ENCODE measurements around the gene NPAS2. TPM values are rescaled to one million over a fixed set of nuclear protein-coding genes. Genes with fewer than 3 reads are reported as not detected.

Gene NPAS2
- total RNA-seq, 1 donor from 2014 or later, result 72.6 TPM

- no peak for DNase-seq (ENCODE audit: low spot score in 2 of 2)
- no peaks in the 10 kb centered on the region for H3K9me3 ChIP-seq
- peak overlapping the region; percentile 95 to 96 for H3K27ac ChIP-seq
- no peaks in the 10 kb centered on the region for H3K36me3 ChIP-seq
- intact Hi-C loops (cut with DNase I), result loop anchor here (1.0 to 5.0 kb wide), 5 partner anchors 65 to 334 kb away; partner anchors contain the start of gene TBC1D8
- peaks cover 3 to 16% of the 10 kb centered on the region in 2 donors for H3K4me1 ChIP-seq
- H3K4me3 ChIP-seq, result peak overlapping the region; percentile 91 to 95
- no peaks in the 10 kb centered on the region for H3K27me3 ChIP-seq
- TF ChIP-seq, protein P1, sequence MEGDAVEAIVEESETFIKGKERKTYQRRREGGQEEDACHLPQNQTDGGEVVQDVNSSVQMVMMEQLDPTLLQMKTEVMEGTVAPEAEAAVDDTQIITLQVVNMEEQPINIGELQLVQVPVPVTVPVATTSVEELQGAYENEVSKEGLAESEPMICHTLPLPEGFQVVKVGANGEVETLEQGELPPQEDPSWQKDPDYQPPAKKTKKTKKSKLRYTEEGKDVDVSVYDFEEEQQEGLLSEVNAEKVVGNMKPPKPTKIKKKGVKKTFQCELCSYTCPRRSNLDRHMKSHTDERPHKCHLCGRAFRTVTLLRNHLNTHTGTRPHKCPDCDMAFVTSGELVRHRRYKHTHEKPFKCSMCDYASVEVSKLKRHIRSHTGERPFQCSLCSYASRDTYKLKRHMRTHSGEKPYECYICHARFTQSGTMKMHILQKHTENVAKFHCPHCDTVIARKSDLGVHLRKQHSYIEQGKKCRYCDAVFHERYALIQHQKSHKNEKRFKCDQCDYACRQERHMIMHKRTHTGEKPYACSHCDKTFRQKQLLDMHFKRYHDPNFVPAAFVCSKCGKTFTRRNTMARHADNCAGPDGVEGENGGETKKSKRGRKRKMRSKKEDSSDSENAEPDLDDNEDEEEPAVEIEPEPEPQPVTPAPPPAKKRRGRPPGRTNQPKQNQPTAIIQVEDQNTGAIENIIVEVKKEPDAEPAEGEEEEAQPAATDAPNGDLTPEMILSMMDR (IDR thresholded peaks at IDR 0.05), result no peak
Observed at GRCh38 chr2:100818003-100818605, 1.8 kb upstream of the NPAS2 start.

GRCh38 chr2:100818606-100819369 is 1.2 kb upstream of the NPAS2 start:
- peak overlapping the region; percentile 95 to 96 for H3K27ac ChIP-seq
- H3K36me3 ChIP-seq, result no peaks in the 10 kb centered on the region
- no peaks in the 10 kb centered on the region for H3K27me3 ChIP-seq
- TF ChIP-seq, protein P1 (IDR thresholded peaks at IDR 0.05), result peak in 1 of 3 experiments; percentile 17
- H3K4me3 ChIP-seq, result peak overlapping the region; percentile 91 to 95
- DNase-seq (ENCODE audit: low spot score in 2 of 2), result peak; percentile 30 to 88
- H3K9me3 ChIP-seq, result no peaks in the 10 kb centered on the region
- intact Hi-C loops (cut with DNase I), result loop anchor here (1.0 to 5.0 kb wide), 5 partner anchors 66 to 334 kb away; partner anchors contain the start of gene TBC1D8
- H3K4me1 ChIP-seq, result peaks cover 1 to 11% of the 10 kb centered on the region in 2 donors

DNA sequence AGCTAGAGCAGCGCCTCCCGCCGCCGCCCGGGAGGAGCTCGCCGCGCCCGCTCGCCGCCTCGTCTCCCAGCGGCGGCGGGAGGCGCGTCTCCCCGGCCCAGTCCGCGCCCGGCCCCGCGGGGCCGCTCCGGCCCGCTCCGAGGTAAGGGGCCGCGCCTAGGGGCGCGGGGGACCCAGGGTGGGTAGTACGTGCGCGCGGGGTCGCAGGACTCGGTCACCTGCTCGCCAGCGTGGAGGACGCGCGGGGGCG is 259 bp downstream of the NPAS2 start:
- peak overlapping the region; percentile 91 to 95 for H3K4me3 ChIP-seq
- H3K36me3 ChIP-seq, result no peaks in the 10 kb centered on the region
- no peaks in the 10 kb centered on the region for H3K27me3 ChIP-seq
- peaks cover 0 to 3% of the 10 kb centered on the region in 2 donors for H3K4me1 ChIP-seq
- peak overlapping the region; percentile 15 to 54 for H3K27ac ChIP-seq
- TF ChIP-seq, protein P1 (IDR thresholded peaks at IDR 0.05), result no peak
- intact Hi-C loops (cut with DNase I), result loop anchor here (2.0 kb wide), 2 partner anchors 105 to 139 kb away; no protein-coding TSS in a partner anchor
- H3K9me3 ChIP-seq, result no peaks in the 10 kb centered on the region
- no peak for DNase-seq (ENCODE audit: low spot score in 2 of 2)

GRCh38 chr2:100820523-100821254 is 750 bp downstream of the NPAS2 start:
- Histone ChIP-seq H3K4me3 (peak overlapping the region; percentile 91 to 95), H3K9me3 (no peaks in the 10 kb centered on the region), H3K27me3 (no peaks in the 10 kb centered on the region), H3K27ac (peak overlapping the region; percentile 15 to 54), H3K4me1 (peaks cover 0 to 3% of the 10 kb centered on the region in 2 donors), H3K36me3 (no peaks in the 10 kb centered on the region)
- TF ChIP-seq, protein P1 (IDR thresholded peaks at IDR 0.05), result no peak
- no peak for DNase-seq (ENCODE audit: low spot score in 2 of 2)
- intact Hi-C loops (cut with DNase I), result loop anchor here (2.0 kb wide), 2 partner anchors 104 to 138 kb away; no protein-coding TSS in a partner anchor

GRCh38 chr2:100821255-100821910 is 1.4 kb downstream of the NPAS2 start:
- intact Hi-C loops (cut with DNase I), result loop anchor here (2.0 kb wide), 2 partner anchors 103 to 137 kb away; no protein-coding TSS in a partner anchor
- no peak for DNase-seq (ENCODE audit: low spot score in 2 of 2)
- Histone ChIP-seq H3K4me3 (peak overlapping the region; percentile 91 to 95), H3K27me3 (no peaks in the 10 kb centered on the region), H3K27ac (peak overlapping the region in 1 of 2 donors; percentile 54), H3K36me3 (no peaks in the 10 kb centered on the region), H3K4me1 (peaks cover 0 to 3% of the 10 kb centered on the region in 2 donors), H3K9me3 (no peaks in the 10 kb centered on the region)
- TF ChIP-seq, protein P1 (IDR thresholded peaks at IDR 0.05), result no peak

All from ascending aorta (tissue), 2 donors.